Measurements from ENCODE around the gene INTS4. TPM values are rescaled to one million over a fixed set of nuclear protein-coding genes. Genes with fewer than 3 reads are reported as not detected.
A peak's percentile ranks its signal among the peaks of the same experiment; 100 is the strongest.
"Not testable (repeated sequence)": the region's sequence is repeated elsewhere in the genome, so short reads cannot be mapped to it uniquely, and the experiment has no call there.

Gene INTS4
- total RNA-seq, 1 donor from 2014 or later = 46.9 TPM

DNA sequence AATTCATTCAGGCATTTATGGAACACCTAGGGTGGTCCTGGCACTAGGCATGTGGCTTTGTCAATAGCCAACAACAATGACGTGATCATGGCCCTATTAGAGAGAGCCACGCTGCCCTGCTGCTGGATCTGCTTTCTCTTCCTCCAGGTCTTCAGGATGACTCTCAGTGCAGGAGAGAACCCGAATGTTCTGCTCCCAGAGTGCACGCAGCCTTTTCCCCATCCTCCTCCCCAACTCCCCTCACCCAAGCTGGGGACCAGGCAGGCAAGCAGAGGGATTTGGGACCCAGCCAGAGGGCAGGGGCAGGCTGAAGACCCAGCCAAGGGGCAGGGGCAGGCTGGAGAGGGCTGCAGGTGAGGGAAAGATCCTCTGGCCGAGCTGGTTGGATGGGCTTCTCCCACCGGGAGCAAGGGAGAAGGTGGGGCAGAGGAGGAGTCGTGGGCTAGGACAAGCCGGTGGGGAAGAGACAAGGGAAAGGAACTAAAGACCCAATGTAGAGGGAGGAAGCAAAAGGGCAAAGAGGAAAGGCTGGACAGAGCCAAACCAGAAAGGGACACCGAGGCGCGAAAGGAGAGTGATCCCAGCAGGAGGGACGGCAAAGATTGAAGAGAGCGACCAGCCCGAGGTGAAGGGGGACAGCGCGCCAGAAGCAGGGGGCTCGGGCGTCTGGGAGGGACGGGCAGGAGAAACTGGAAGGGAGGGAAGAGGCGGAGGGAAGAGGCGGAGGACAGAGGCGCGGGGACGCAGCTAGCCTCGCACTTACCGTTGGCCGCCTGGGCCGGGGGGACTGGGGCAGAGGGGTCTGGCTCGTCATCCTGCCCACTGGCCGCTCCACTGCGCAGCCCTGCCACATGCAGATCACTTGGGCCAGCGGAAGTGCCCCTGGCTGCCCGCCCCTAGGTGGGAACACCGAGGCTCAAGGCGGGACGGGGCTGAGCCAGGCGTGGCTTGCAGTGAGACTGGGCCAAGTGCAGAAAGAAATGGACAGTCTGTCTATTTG, 28.2 kb upstream of the INTS4 start, which contains the start of gene KCTD14:
Gene KCTD14 (minus strand): TSS at position 880 of the 1,000 bp plus-strand sequence. CDS start 27 bp downstream, at position 853.
- peak; percentile 35 for DNase-seq (ENCODE audit: low spot score)

DNA sequence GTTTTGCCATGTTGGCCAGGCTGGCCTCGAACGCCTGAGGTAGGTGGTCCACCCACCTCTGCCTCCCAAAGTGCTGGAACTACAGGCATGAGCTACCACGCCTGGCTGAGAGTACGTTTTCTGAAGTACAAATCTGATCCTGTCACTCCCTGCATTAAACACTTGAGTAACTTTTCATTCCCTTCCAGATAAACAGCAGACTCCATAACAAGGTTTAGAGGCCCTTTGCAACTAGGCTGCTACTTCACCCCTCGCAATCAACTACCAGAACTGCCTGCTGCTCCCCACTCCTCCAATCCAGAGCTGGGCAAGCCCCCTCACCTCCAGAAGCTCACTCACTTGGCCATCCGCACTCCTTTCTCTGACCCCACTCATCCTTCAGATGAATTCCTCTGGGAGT, 27.1 kb upstream of the INTS4 start:
- no peak for DNase-seq (ENCODE audit: low spot score)

DNA sequence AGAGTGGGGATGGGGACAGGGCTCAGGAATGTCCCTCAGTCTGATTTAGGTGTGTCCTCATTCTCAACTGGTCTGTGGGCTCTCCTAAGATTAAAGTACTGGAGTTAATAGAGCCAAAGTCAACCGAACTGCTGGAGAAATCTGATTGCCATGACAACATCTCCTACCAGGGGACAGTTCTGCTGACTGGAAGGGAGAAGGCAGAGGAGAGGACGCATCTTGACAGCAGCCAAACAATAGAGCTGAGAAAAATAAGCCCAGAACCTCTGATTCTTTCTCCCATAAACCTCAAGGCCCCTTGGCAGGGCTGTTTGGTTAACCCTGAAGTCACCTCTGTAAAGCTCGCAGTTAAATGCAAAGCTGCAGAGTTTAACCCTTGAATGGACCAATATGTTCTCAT, 25.8 kb upstream of the INTS4 start:
- DNase-seq (ENCODE audit: low spot score) = no peak

DNA sequence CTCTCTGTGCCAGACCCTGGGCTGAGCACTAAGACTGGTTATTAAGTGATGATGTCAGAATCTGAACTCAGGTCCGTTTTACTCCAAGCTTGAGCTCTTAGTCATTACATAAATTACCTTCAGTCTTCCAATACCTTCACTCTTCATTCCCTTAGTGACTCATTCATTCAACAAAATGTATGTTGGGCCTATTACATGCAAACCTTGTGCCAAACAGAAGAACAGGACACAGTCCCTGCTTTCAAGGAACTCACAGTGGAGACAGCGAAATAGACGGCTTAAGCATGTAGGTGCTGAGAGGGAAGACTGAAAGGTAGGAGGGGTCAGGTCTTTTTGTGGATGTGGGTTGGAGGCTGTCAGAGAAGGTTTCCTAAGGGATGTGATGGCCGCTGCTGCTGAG, 25.3 kb upstream of the INTS4 start:
- DNase-seq (ENCODE audit: low spot score) = no peak

DNA sequence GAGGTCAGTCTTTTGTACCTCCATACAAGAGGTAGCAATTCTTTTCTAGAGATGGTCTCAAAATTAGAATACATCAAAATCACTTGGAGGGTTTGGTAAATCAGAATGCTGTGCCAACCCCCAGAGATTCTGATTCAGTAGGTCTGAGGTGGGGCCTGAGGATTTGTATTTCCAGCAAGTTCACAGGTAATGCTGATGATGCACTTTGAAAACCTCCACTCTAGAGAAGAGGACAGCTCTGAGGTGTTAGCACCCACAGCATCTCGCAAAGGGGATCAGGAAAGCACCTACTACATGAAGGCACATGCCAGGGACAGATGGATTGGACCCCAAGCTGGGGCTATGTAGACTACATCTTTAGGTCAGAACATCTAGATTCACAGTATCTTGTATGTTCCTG, 21.4 kb upstream of the INTS4 start:
- DNase-seq (ENCODE audit: low spot score) = no peak

DNA sequence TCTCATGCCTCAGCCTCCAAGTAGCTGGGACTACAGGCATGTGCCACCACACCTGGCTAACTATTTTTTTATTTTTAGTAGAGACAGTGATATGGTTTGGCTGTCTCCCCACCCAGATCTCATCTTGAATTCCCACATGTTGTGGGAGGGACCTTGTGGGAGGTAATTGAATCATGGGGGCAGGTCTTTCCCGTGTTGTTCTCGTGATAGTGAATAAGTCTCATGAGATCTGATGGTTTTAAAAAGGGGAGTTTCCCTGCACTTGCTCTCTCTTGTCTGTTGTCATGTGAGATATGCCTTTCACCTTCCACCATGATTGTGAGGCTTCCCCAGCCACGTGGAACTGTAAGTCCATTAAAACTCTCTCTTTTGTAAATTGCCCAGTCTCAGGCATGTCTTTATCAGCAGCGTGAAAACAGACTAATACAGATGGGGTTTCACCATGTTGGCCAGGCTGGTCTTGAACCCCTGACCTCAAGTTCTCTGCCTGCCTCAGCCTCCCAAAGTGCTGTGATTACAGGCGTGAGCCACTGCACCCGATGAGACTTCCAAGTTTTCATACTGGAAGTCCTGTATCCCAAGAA, 20.6 kb upstream of the INTS4 start:
- DNase-seq (ENCODE audit: low spot score) = not testable (repeated sequence)

DNA sequence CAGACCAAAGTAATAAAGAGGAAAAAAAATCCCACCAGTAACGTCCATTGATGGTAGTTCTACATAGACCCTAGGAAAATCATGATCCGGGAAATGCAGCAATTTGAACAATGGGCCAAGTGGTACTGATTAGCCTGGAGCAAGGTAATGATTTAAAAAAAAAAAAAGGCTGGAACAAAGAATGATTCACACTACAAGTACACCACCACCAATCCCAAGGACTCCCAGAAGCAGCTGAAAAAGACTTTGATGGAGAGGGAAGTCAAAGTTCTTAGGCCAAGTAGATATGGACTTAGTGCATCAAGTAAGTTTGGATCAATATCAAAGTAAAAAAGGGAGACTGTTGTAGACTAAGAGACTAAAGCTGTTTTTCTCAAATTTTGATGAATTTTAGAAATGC, 16.8 kb upstream of the INTS4 start:
- no peak for DNase-seq (ENCODE audit: low spot score)

DNA sequence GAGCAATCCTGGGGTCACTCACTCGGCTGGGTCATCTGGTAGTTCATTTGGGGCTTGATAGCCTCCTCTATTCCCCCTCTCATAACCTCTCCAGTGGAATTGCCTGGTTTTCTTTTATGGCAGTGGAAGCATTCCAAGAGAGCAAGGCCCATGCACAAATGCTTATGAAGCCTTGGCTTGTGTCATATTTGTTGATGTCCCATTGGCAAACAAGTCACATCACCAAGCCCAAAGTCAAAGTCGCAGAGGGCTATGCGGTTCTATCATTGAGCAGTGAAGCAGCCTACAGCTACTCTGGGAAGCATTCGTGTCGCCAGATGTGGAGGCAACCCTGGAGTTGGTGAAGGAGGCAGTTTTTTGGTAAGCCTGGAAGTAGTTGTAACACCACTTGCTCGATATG, 16.3 kb upstream of the INTS4 start:
- no peak for DNase-seq (ENCODE audit: low spot score)

DNA sequence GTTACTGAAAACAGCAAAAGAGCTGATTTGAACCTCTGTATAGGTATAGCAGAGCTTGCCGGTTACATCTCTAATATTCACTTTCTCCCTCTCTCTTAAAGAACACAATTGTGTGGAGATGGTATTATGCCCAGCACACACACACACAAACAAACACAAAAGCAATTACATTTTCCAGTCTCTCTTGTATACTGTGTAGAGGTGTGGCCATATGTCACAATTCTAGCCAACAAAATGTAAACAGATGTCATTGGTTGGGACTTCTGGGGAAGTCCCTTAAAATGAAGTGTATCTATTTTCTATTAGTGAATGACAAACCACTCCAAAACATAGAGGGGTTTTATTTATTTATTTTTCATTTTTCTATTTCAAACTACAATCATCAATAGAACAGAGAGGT, 15.8 kb upstream of the INTS4 start:
- DNase-seq (ENCODE audit: low spot score) = no peak

DNA sequence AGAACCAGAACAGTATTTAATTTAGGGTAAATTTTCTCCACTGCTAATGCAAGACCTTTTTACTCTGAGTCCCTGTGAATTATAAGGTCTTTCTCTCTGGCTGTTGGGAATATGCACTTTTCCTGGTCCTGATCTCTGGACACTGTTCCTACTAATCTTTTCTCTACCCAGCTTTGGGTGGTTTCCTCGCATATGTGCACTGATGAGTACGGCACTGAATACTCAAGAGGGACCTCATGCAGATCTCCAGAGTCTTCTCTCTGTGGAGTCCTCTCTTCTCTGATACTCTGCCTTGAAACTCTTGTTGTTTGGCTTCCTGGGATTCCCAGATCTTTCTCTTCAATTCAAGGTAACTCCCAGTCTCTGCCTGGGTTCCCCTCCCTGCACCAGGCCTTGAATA, 14.6 kb upstream of the INTS4 start:
- no peak for DNase-seq (ENCODE audit: low spot score)

DNA sequence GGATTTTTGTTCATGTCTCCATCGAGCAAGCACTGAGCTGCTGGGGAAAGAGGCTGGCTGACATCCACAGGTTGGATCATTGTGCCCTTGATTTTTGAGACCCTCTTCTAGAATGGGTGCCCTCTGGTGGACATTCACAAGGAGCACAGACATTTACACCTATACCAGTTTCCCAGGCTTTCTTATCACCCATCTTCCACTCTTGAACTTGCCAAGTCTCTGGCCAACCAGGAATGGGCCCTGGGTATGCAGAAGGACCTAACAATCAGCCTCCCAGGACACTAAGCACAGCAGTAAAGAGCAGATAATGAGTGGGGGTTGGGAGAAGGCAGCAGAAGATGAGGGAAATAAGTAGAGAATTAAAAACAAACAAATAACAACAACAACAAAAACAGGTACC, 5.7 kb upstream of the INTS4 start:
- DNase-seq (ENCODE audit: low spot score) = peak; percentile 53

DNA sequence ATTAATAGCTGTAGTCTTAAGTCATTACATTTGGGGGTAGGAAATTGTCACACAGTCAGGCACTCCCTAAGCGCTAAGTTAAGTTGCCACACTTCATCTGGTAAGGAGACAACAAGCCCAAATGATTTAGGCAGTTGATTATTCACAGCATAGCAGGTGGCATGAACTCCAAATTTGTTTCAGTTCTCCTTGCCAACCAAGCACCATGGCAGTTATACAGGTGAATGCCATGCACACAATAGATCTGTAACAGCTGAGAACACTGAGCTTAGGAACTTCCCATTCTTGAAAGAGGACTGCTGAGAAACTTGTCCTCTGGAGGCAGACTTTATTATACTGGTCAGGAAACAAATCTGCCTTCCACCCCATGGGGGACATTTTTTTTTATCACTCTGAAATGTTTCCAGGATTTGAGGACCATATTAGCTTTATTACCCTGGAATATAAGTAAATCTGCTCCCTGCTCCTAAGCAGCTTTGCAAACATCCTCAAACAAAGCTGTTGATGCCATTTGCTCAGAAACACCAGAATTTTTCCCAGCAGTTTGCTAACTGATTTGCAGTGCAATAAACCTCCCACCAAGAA, 5.1 kb upstream of the INTS4 start:
- DNase-seq (ENCODE audit: low spot score) = no peak

DNA sequence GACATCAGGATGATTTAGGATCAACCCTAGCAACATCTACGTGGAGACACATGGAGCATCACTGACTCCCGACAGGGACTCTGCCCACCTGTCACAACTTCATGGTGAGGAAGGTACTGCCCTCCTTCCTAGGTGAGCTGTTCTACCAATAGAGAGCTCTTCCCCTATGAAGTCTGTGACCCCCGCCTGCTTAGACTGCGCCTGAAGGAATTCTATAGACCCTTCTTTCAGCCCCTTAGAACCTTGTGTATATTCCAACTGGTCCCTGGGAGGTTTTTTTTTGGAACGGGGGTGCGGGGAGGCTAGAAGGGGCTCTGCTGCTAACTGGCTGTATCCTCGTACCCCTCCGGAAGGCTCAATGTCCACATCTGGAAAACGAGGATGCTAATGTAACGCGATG, 566 bp downstream of the INTS4 start:
- no peak for DNase-seq (ENCODE audit: low spot score)

DNA sequence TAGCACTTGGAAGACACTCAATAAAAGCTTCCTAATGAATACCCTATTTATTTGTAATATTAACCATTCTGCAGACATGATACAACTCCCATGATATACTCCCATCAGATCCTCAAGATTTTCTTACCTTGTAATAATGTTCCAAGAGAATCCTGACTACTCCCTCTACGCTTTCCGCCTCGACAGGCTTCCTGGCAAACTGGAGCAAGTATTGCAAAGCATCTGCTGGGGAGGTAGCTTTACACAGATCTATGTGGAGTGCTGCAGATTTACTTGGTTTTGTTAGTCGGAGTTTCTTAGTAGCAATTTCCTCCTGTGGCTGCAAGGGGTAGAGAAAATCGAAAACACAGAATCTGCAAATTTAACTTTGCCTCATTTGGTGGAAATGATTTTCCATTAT, 3.5 kb downstream of the INTS4 start:
- no peak for DNase-seq (ENCODE audit: low spot score)

DNA sequence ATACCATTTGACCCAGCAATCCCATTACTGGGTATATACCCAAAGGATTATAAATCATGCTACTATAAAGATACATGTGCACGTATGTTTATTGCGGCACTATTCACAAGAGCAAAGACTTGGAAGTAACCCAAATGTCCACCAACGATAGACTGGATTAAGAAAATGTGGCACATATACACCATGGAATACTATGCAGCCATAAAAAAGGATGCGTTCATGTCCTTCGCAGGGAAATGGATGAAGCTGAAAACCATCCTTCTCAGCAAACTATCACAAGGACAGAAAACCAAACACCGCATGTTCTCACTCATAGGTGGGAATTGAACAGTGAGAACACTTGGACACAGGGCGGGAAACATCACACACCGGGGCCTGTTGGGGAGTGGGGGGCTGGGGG, 8.0 kb downstream of the INTS4 start:
- not testable (repeated sequence) for DNase-seq (ENCODE audit: low spot score)

DNA sequence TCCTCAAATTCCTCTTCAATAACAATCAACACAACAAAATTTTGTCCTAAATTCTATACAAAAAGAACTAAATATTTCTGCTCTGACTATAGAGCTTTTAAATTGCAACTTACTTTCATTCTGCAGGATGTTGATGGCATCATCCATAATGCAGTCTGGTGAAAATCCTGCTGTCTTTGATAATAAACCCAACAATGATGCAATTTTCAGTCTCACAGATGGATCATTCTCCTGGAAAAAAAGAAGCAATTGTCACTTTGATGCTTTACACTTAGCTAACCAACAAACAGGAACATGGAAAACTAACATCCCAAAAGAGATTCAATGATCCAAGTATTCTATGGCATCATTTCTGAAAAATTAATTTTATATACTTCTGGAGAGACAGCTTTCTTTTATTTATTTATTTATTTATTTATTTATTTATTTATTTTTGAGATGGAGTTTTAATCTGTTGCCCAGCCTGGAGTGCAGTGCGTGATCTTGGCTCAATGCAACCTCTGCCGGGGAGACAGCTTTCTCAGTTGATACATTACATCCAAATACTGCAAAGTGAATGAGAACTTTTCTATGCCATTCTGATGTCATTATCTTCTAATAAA, 13.0 kb downstream of the INTS4 start:
- DNase-seq (ENCODE audit: low spot score) = no peak

DNA sequence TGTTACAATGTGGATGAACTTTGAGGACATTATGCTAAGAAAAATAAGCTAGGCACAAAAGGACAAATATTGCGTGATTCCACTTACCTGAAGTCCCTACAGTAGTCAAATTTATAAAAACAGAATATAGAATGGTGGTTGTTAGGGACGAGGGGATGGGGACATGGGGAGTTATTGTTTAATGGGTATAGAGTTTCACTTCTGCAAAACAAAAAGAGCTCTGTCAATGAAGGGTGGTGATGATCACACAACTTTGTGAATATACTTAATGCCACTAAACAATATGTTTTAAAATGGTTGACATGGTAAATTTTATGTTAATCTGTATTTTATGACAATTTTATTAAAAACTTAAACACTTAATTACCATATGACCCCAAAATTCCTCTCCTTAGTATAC, 26.1 kb downstream of the INTS4 start:
- no peak for DNase-seq (ENCODE audit: low spot score)

DNA sequence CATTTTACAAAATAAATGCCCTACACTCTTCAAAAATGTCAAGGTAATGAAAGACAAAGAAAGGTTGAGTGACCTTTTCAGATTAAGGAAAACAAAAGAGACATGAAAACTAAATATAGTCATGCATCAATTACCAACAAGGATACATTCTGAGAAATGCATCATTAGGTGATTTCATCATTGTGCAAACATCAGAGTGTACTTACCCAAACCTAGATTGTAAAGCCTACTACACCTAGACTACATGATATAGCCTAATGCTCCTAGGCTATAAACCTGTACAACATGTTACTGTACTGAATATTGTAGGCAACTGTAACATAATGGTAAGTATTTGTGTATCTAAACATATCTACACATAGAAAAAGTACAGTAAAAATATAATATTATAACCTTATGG, 26.7 kb downstream of the INTS4 start:
- DNase-seq (ENCODE audit: low spot score) = no peak

DNA sequence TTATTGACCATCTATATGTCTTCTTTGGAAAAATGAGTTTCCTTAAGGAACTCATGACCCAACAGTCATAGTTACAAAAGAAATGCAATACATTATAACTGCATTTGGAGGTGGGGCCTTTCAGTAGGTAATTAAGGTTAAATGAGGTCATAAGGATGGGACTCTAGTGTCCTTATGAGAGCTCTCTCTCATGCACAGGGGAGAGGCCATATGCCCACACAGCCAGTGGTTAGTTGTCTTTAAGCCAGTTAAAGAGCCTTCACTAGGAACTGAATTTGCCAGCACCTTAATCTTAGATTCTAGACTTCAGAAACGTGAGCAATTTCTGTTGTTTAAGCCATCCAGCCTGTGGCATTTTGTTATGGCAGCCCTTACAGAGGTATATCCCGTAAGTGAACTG, 27.3 kb downstream of the INTS4 start:
- no peak for DNase-seq (ENCODE audit: low spot score)

DNA sequence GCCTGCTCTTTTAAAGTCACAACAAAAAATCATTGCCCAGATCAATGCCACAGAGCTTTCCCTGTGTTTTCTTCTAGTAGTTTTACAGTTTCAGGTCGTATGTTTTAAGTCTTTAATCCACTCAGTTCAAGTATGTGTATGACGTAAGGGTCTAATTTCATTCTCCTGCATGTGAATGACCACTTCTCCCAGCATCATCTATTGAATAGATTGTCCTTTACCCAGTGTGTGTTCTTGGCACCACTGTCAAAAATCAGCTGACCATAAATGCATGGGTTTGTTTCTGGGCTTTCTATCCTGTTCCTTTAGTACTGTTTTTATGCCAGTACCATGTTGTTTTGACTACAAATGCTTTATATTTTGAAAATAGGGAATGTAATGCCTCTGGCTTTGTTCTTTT, 28.1 kb downstream of the INTS4 start:
- no peak for DNase-seq (ENCODE audit: low spot score)

DNA sequence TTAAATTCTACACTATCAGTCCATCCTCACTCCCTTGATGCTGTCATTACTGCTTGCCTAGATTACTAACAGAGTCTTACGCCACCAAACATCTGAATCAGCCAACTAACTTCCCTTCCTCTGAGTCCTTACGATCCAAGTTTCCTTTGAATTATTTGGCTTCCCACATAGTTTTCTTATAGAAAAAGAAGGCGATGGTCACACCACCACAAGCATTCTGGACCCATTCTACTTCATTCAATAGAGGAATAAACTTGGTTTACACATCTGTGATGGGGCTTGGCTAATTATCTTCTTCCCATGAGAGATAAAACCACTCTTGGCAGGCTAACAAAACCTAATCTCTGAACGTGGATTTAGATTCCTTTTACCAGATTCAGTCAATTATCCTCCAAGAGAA, 35.0 kb downstream of the INTS4 start:
- no peak for DNase-seq (ENCODE audit: low spot score)

DNA sequence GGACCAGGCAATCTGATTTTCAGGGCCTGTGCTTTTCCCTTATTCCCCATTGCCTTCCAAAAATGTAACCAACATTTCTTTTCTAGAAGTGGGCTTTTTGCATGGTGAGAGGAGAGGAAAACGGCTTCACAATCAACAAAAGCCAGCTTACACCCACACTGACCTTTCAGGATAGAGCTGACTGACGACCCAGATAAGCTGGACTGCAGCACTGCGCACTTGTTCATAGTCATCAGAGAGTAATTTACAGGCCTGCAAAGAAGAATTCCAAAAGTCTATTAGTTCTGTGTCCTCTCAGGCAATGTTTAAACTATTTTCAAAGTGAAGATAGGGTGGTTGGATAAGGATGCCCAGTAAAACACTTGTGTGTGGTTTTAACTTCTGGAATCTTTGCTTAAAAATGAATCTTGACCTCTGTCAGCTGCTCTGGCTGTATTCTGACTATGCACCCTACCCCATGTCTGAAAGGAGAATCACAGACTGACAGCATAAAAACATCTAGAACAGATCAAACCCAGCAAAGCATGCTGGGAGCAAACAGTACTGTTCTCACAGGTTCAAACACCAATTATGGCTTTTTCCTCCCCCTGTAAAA, 35.8 kb downstream of the INTS4 start:
- DNase-seq (ENCODE audit: low spot score) = not testable (repeated sequence)
